Measurements from ENCODE around the gene PIGU.

GRCh38 chr20:34644951-34645350 lies 31.9 kb downstream of the PIGU start:
- no peak for TF ChIP-seq CTCF (IDR thresholded peaks at IDR 0.05)
- no peak for TF ChIP-seq EP300 (IDR thresholded peaks at IDR 0.05)
- no peak for TF ChIP-seq POLR2A (IDR thresholded peaks at IDR 0.05)
- no peak for TF ChIP-seq POLR2AphosphoS5 (IDR thresholded peaks at IDR 0.05)

Measured in stomach (tissue), 4 donors.